Activated T-cell treated with anti-CD3 and anti-CD28 coated beads, Interleukin-2, amount 50 U/mL, for 4 hours (primary cell): ENCODE results near the gene NAA50. TPM values are rescaled to one million over a fixed set of nuclear protein-coding genes. Genes with fewer than 3 reads are reported as not detected.

Experiments used
- ATAC-seq, 2 donors: fragments of 200-7000 bp; cut with Tn5 transposase; one replicate each; pipeline ENCODE4 v1.10.0; 2021
- DNase-seq: peaks from one replicate; pipeline ENCODE4 v3.0.0-alpha.2; 2020
- H3K27me3 Mint-ChIP-seq: one replicate; pipeline ENCODE4 v1.8.0; 2021; ENCODE audit warnings: low read depth, mixed read lengths
- H3K36me3 Mint-ChIP-seq: one replicate; pipeline ENCODE4 v1.8.0; 2022; ENCODE audit warnings: mixed read lengths; ENCODE audit not compliant: insufficient read depth
- H3K4me1 Mint-ChIP-seq: one replicate; pipeline ENCODE4 v1.8.0; 2021; ENCODE audit warnings: low read depth, mixed read lengths
- H3K4me3 Mint-ChIP-seq: one replicate; pipeline ENCODE4 v1.8.0; 2021; ENCODE audit warnings: mild to moderate bottlenecking, moderate library complexity, mixed read lengths
- H3K9me3 Mint-ChIP-seq: one replicate; pipeline ENCODE4 v1.8.0; 2021; ENCODE audit warnings: mixed read lengths
- total RNA-seq, 3 donors: library from RNA; stranded (reverse); gene quantifications; one replicate each; pipeline ENCODE4 v1.2.1, GENCODE V29; 2021

The NAA50 gene
- total RNA-seq, 3 donors from 2014 or later = 228 to 273 (median 249) TPM

DNA sequence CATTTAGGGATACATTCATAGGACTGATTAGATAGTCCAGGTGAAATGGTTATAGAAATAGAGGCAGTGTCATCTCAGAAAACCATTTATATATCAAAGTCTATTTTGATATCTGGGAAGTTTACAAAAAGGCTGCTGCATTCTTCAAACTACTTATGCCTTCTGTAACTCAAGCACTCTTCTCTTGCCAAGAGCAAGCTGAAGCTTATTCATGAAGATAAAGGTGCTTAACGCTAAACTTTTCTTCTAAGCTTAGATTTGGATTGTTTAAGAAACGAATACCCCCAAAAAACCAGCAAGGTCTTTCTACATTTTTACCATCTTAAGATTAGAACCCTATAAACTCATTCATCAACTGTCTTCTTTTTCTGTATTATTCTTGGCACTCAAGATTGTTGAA lies 26.3 kb downstream of the NAA50 start:
- peaks cover 33% of the 10 kb centered on the region for H3K36me3 Mint-ChIP-seq
- DNase-seq = no peak
- no peaks in the 10 kb centered on the region for H3K9me3 Mint-ChIP-seq
- H3K4me1 Mint-ChIP-seq = peaks cover 17% of the 10 kb centered on the region
- H3K27me3 Mint-ChIP-seq = no peaks in the 10 kb centered on the region
- ATAC-seq = no peak
- H3K4me3 Mint-ChIP-seq = no peak overlapping the region

DNA sequence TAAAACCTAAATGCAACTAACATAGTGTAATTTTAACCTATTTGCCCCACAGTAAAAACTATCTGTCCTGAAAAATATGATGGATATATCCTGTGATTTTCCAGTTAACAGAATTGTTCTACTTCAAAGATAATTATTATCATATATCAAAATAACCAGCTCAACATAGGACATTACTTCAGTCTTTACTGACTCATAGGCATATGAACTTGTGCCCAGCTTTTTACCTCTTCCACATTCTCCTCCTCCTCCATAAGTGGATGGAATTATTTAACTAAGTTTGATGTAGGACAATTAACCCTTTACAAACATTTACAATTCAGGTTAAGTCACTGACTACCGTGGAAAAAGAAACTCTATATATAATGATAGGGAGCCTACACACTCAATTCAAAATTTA lies 26.8 kb downstream of the NAA50 start:
- no peak for ATAC-seq
- H3K27me3 Mint-ChIP-seq = no peaks in the 10 kb centered on the region
- no peak overlapping the region for H3K4me3 Mint-ChIP-seq
- H3K9me3 Mint-ChIP-seq = no peaks in the 10 kb centered on the region
- no peak for DNase-seq
- H3K36me3 Mint-ChIP-seq = peaks cover 32% of the 10 kb centered on the region
- peaks cover 16% of the 10 kb centered on the region for H3K4me1 Mint-ChIP-seq

DNA sequence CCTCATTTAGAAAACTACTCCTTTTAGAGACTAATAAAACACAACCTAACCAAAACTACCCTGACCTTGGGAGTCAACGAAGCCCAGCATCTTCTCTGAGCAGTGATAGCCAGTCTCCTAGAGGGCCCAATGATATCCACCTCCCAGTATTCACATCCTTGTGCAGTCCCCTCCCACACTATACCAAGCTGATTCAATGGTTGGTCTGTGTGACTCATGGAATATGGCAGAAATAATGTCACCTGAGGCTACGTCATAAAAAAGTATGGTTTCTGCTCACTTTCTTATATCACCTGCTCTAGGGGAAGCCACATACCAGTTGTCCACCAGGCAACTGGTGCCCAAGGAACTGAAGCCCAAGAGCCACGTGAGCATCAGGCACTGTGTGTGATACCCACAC lies 28.2 kb downstream of the NAA50 start:
- Mint-ChIP-seq H3K9me3 (no peaks in the 10 kb centered on the region), H3K36me3 (peaks cover 26% of the 10 kb centered on the region), H3K27me3 (no peaks in the 10 kb centered on the region), H3K4me1 (peaks cover 10% of the 10 kb centered on the region), H3K4me3 (no peak overlapping the region)
- ATAC-seq (peak; percentile 87 to 99), DNase-seq (no peak)

DNA sequence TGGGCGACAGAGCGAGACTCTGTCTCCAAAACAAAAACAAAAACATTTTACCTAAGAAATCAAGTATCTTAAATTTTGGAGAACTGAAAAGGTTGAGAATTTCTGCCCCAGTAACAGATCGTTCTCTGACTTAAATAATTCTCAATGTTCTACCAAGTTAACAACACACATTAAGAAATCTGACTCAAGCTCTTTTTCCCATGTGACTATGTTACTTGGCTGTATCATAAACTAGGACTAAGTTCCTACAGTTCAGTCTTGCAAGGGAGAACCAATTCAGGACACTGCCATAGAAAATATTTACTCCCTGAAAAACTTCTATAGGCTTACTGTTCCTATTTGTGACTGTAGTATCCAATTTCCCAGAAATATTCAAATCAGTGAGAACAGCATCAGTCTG lies 28.7 kb downstream of the NAA50 start:
- Mint-ChIP-seq H3K36me3 (peaks cover 25% of the 10 kb centered on the region), H3K4me3 (no peak overlapping the region), H3K27me3 (no peaks in the 10 kb centered on the region), H3K4me1 (peaks cover 13% of the 10 kb centered on the region), H3K9me3 (no peaks in the 10 kb centered on the region)
- ATAC-seq (no peak), DNase-seq (no peak)

DNA sequence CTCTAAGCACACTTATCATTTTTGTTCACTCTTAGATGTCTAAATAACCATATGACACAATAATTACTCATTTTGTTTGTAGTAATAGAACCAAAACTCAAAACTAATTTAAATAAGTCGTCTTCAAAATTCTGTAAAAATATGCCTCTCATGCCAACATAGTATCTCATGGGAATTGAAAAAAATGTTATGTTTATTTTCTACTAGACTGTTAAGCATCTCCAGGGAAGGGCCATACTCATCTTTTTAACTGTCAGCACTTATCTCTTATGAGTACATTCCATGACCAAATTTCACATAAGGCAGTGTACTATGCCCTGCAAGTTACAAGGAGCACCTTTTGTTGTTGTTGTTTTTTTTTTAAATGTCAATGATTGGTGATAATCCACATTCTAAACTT lies 31.3 kb downstream of the NAA50 start:
- ATAC-seq = no peak
- no peak for DNase-seq
- Mint-ChIP-seq H3K4me3 (no peak overlapping the region), H3K9me3 (no peaks in the 10 kb centered on the region), H3K27me3 (no peaks in the 10 kb centered on the region), H3K4me1 (peaks cover 11% of the 10 kb centered on the region), H3K36me3 (peaks cover 11% of the 10 kb centered on the region)

DNA sequence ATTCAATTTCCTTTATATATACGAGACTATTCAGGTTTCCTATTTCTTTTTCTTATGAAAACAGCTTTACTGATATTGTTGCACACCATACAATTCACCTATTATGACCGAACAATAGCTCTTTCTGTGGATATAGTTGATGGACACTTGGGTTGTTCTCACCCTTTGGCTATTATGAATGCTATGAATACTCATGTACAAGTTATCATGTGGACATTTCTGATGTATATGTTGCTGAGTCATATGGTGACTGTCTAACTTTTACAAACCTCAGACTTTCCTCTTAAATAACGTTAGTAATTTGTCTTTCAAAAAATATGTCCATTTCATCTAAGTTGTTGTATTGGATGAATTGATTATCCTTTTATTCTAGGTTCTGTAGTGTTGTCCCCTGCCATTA lies 33.9 kb downstream of the NAA50 start:
- peaks cover 3% of the 10 kb centered on the region for H3K4me1 Mint-ChIP-seq
- H3K36me3 Mint-ChIP-seq = peaks cover 3% of the 10 kb centered on the region
- H3K4me3 Mint-ChIP-seq = no peak overlapping the region
- DNase-seq (no peak), ATAC-seq (no peak)
- no peaks in the 10 kb centered on the region for H3K9me3 Mint-ChIP-seq
- peaks cover 6% of the 10 kb centered on the region for H3K27me3 Mint-ChIP-seq

DNA sequence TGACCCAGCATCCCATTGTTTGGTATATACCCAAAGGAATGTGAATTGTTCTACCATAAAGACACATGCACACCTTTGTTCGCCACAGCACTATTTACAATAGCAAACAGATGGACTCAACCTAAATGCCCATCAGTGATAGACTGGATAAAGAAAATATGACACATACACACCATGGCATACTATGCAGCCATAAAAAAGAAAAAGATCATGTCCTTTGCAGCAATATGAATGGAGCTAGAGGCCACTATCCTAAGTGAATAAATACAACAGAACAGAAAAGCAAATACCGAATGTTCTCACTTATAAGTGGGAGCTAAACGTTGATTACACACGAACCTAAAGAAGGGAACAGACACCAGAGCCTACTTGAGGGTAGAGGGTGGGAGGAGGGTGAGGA lies 38.2 kb downstream of the NAA50 start:
- no peak for DNase-seq
- Mint-ChIP-seq H3K36me3 (no peaks in the 10 kb centered on the region), H3K9me3 (no peaks in the 10 kb centered on the region), H3K4me1 (peaks cover 3% of the 10 kb centered on the region), H3K4me3 (no peak overlapping the region), H3K27me3 (peaks cover 7% of the 10 kb centered on the region)
- ATAC-seq = no peak

DNA sequence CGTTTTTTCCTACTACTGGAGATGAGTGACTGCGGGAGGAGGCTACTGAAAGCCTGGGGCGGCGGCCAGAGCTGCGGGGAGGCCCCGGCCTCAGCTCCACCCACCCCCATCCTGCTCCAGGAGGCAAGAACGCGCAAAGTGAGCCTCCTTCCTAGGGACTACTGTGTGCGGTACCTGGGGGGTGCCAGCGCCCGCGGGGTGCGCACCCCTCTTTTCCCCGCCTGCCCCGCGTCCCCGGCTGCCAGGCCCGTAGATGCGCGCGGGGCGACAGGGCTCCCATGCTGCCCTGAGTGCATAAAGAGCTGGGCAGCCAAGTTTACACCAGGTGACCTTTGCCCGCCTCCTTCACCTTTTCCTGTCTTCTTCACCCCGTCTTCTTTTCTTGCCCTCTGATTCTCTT lies 47.1 kb downstream of the NAA50 start:
- Mint-ChIP-seq H3K27me3 (no peaks in the 10 kb centered on the region), H3K36me3 (peaks cover 2% of the 10 kb centered on the region), H3K9me3 (no peaks in the 10 kb centered on the region), H3K4me3 (peak overlapping the region; percentile 68), H3K4me1 (peaks cover 18% of the 10 kb centered on the region)
- ATAC-seq (no peak), DNase-seq (no peak)

DNA sequence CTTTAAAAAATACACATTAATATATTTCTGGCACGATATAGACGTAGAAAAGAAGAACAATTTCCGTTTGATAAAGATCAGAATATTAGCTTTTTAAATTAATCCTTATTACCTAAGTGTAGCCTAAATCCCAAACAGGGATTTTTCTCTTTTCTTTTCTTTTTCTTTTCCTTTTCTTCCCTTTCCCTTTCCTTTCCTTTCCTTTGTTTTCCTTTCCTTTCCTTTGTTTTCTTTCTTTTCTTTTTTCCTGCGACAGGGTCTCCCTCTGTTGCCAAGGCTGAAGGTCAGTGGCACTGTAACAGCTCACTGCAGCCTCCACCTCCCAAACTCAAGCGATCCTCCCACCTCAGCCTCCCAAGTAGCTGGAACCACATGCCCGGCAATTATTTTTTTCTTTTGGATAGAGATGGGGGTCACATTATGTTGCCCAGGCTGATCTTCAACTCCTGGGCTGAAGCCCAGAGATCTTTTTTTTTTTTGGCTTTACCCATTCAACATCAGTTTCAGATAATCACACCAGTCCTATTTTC lies 47.8 kb downstream of the NAA50 start:
- H3K4me1 Mint-ChIP-seq = peaks cover 23% of the 10 kb centered on the region
- no peaks in the 10 kb centered on the region for H3K9me3 Mint-ChIP-seq
- H3K27me3 Mint-ChIP-seq = no peaks in the 10 kb centered on the region
- peaks cover 5% of the 10 kb centered on the region for H3K36me3 Mint-ChIP-seq
- ATAC-seq (no peak), DNase-seq (no peak)
- H3K4me3 Mint-ChIP-seq = no peak overlapping the region

DNA sequence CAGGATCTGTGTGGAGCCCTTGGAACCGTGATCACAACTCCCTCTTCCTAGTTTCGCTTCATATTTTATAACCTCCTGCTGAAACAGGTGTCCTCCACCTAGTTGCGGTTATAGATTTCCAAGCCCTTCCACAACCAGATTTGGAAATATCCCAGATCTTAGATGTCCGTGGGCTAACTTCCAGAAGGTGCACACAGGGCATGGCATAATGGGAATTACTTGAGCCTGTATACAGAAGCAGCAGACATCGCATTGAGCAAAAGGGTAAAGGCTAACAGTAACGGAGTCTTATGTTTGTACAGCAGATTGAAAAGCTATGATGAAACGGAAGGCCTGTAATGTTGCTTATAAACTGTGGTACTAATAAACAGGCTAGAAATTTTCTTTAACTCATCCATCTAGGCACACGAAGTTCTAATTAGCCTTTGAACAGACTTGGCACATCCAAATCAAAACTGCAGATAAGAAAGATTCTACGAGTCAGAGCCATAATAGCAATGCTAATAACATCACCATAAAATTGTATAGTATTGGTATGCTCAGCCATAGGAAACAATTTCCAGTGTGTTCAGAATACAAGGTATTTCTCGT lies 48.5 kb downstream of the NAA50 start:
- peaks cover 26% of the 10 kb centered on the region for H3K4me1 Mint-ChIP-seq
- ATAC-seq (no peak), DNase-seq (no peak)
- H3K27me3 Mint-ChIP-seq = no peaks in the 10 kb centered on the region
- H3K4me3 Mint-ChIP-seq = no peak overlapping the region
- H3K9me3 Mint-ChIP-seq = no peaks in the 10 kb centered on the region
- peaks cover 5% of the 10 kb centered on the region for H3K36me3 Mint-ChIP-seq

DNA sequence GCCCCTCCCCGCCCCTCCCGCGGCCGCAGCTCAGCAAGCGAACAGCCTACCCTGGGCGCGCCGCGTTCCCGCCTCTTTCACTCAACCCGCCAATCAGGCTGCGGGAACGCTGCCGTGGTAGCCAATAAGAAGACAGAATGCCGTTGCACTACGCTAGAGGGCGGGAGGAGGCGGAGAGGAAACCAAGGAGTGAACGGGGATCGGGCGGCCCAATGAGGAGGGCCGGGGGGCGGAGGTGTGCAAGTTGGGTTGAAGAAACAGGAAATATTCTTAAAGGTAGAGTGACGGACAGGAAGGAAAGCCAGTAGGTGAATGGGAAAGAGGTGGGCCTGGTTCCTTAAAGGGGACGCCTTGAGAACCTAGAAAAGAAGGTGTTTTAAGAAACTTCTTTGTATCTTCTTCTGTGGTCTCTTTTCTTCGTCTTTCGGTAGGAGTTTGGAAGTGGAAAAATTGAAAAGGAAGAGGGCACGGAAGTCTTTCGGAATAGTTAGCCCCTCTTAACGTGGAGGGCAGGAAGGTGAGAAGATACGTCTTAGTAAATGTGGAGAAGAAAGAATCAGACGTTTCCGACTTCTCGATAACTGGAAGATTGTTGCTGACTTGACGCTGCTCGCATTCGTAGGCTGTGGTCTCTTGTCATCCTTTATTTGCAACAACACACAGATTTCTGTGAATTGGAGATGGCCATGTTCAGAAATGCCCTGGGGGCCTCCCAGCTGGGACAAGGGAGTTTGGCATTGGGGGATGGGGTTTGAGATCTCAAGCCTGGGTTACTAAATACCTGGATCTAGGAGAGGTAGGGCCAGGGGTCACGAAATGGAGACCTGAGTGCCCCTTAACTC lies 49.2 kb downstream of the NAA50 start:
- Mint-ChIP-seq H3K9me3 (no peaks in the 10 kb centered on the region), H3K27me3 (no peaks in the 10 kb centered on the region), H3K4me3 (no peak overlapping the region), H3K36me3 (peaks cover 5% of the 10 kb centered on the region), H3K4me1 (peaks cover 26% of the 10 kb centered on the region)
- DNase-seq (peak; percentile 97), ATAC-seq (peak; percentile 89 to 90)

DNA sequence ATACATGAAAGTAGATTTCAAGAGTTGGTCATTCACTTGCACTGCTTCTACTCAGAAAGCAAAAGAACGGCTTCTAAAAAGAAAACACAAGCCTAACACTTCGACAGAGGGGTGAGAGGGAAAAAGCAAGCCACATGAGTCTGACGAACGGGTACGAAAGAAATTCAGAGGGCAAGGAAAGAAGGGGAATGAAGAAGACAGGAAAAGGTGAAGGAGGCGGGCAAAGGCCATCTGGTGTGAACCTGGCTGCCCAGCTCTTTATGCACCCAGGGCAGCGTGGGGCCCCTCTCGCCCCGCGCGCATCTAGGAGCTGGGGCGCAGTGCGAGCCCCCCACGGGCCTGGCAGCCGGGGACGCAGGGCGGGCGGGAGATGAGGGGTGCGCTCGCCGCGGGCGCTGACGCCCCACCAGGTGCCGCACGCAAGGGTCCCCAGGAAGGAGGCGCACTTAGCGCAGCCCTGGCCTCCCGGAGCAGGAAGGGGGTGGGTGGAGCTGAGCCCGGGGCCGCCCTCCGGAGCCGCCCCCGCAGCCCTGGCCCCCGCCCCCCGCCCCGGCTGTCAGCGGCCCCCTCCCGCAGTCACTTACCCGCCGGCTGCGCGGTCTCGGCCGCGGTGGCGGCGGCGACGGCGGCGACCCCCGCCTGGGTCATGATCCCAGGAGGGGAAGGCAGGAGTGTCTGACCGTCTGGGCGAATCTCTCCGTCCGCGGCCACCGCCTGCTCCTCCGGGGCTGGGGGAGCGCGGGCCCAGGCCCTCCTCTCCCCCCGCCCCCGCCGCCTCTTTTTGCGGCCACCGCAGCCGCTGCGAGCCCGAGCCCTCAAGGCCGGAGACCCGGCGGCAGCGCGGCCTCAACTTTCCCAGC lies 50.0 kb downstream of the NAA50 start, which contains the start of gene USF3:
TSS of gene USF3 (minus strand) at position 857 of the 860 bp plus-strand sequence. CDS start 21,764 bp downstream, outside the sequence.
- H3K27me3 Mint-ChIP-seq = no peaks in the 10 kb centered on the region
- peaks cover 26% of the 10 kb centered on the region for H3K4me1 Mint-ChIP-seq
- peak within 1 kb of the TSS; percentile 96 for H3K4me3 Mint-ChIP-seq
- peaks cover 5% of the 10 kb centered on the region for H3K36me3 Mint-ChIP-seq
- peak; percentile 75 to 81 for ATAC-seq
- H3K9me3 Mint-ChIP-seq = no peaks in the 10 kb centered on the region
- DNase-seq = peak; percentile 79

DNA sequence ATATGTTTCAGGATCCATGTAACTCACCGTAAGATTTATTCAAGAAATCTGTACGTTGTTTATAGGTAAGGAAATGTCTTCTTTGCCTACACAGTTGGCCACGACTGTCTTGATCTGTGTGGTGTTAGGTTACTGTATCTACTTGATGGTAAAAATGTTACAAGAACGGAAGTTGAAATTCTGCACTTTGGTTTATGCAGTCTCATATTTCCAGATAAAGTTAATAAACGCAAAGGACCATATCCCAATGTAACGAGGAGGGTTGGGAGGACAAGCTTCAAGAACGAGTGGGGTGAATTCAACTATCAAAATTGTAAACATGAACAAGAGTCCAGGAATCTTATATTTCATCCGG lies 50.6 kb downstream of the NAA50 start:
- Mint-ChIP-seq H3K4me1 (peaks cover 26% of the 10 kb centered on the region), H3K9me3 (no peaks in the 10 kb centered on the region), H3K36me3 (peaks cover 5% of the 10 kb centered on the region), H3K4me3 (peak overlapping the region; percentile 96), H3K27me3 (no peaks in the 10 kb centered on the region)
- ATAC-seq (no peak), DNase-seq (no peak)

DNA sequence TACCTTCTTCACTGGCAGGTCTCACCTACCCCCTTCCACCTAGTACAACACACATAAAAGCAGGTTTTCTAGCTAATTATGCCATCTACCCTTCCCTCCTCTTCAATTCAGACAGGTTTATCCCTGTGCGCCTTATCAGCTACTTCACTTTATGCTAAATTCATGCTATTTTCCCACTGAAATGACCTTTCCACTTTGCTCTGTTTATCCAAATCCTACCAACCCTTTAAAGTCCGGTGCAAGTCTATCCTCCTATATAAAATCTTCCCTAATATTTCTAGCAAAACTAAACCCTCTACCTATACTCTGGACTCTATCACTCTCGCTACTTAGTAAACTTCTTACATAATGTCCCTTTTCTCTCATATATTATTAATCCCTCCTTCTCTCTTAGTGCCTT lies 55.6 kb downstream of the NAA50 start:
- DNase-seq (no peak), ATAC-seq (no peak)
- Mint-ChIP-seq H3K4me1 (peaks cover 23% of the 10 kb centered on the region), H3K27me3 (no peaks in the 10 kb centered on the region), H3K4me3 (no peak overlapping the region), H3K9me3 (no peaks in the 10 kb centered on the region), H3K36me3 (peaks cover 15% of the 10 kb centered on the region)
